ENCODE results near the gene SDK2.

The SDK2 gene

DNA sequence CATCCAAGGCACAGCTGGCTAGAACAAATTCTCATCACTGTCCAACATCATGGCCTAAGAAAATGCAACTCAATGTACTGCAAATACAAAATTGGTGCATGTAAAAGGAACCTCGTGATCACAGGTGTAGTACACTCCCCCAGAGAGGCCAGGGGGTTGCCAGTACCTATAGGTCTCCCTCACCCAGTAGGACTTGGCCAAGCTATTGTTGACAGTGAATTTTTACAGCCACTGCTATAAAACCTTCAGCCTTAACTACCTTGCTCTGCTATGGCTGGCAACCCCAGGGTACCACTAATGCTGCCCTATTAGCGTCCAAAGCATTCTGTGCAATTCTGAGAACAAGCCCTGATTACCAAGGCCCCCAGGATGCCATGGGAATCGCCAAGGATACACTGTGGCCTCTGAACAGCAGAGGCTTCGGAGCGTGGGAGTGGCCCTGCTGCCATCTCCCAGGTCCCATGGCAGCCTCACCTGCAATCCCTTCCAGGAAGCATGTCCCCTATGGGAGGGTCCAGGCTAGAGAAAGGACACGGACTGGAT lies 67.6 kb downstream of the SDK2 start:
- H3K9me3 ChIP-seq (replicated peaks; ENCODE audit: insufficient read depth, low read length) = no peaks in the 10 kb centered on the region
- no peak overlapping the region for H3K4me3 ChIP-seq (ENCODE audit: low read length)
- no peaks in the 10 kb centered on the region for H3K79me2 ChIP-seq (ENCODE audit: low read length)
- TF ChIP-seq EZH2 (optimal IDR thresholded peaks at IDR 0.05; ENCODE audit: low read depth, low read length) (no peak), CTCF (IDR thresholded peaks at IDR 0.05; ENCODE audit: low read length) (no peak), EZH2phosphoT487 (IDR thresholded peaks at IDR 0.05; ENCODE audit: low read length) (no peak)
- H3K27ac ChIP-seq (ENCODE audit: low read length) = no peak overlapping the region
- DNase-seq = no peak
- H3K9ac ChIP-seq (ENCODE audit: low read length) = no peak overlapping the region
- H3K4me1 ChIP-seq (ENCODE audit: low read length) = no peaks in the 10 kb centered on the region
- H3K36me3 ChIP-seq (replicated peaks; ENCODE audit: insufficient read depth, low read length) = no peaks in the 10 kb centered on the region
- peaks cover 80% of the 10 kb centered on the region for H3K27me3 ChIP-seq (replicated peaks; ENCODE audit: insufficient read depth, low read length)
- H4K20me1 ChIP-seq (ENCODE audit: insufficient read depth, low read length) = no peaks in the 10 kb centered on the region
- no peaks in the 10 kb centered on the region for H3K9me2 ChIP-seq (replicated peaks; ENCODE audit: insufficient read depth, low read length)
- no peaks in the 10 kb centered on the region for H3F3A ChIP-seq (ENCODE audit: insufficient read depth, low read length)
- no peak overlapping the region for H3K4me2 ChIP-seq (ENCODE audit: low read depth, low read length)
- no peak overlapping the region for H2AFZ ChIP-seq (ENCODE audit: low read length)

DNA sequence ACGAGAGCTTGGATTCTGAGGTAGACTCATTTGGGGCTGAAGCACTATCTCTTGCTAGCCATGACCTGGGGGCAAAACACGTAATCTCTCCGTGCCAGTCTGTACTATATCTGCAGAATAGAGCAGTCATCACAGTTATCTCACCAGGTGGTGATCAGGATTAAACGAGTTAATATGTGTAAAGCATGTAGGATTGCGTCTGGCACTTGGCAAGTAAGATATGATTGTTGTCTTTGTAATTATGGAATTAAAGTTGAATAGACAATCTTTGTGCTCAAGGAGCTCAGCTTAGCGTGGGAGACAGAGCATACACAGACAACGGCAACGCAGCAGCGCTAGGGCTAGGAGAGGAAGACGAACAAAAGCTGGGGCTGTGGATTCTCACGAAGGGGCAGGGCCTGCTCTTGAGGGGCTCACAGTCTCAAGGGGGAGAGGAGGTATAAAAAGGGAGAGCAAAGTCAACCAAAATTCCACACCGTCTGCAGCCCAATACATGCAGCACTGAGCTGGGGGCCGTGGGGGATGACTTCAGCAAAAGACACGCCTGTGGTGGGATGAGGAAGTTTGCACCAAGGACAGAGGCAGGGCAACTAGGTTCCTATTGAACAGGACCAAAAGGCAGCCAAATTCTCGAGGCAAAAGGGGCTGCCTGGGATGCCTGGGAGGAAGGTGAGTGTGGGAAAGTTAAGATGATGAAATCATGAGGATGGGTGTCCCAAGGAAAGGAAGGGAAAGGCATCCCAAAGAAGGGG lies 68.6 kb downstream of the SDK2 start:
- H3K4me2 ChIP-seq (ENCODE audit: low read depth, low read length) = no peak overlapping the region
- TF ChIP-seq EZH2 (optimal IDR thresholded peaks at IDR 0.05; ENCODE audit: low read depth, low read length) (no peak), CTCF (IDR thresholded peaks at IDR 0.05; ENCODE audit: low read length) (no peak), EZH2phosphoT487 (IDR thresholded peaks at IDR 0.05; ENCODE audit: low read length) (no peak)
- no peak overlapping the region for H3K27ac ChIP-seq (ENCODE audit: low read length)
- no peaks in the 10 kb centered on the region for H3K9me3 ChIP-seq (replicated peaks; ENCODE audit: insufficient read depth, low read length)
- H3K4me1 ChIP-seq (ENCODE audit: low read length) = no peaks in the 10 kb centered on the region
- no peak for DNase-seq
- H3K79me2 ChIP-seq (ENCODE audit: low read length) = no peaks in the 10 kb centered on the region
- H3K9ac ChIP-seq (ENCODE audit: low read length) = no peak overlapping the region
- no peak overlapping the region for H2AFZ ChIP-seq (ENCODE audit: low read length)
- no peaks in the 10 kb centered on the region for H3K9me2 ChIP-seq (replicated peaks; ENCODE audit: insufficient read depth, low read length)
- no peaks in the 10 kb centered on the region for H4K20me1 ChIP-seq (ENCODE audit: insufficient read depth, low read length)
- H3K27me3 ChIP-seq (replicated peaks; ENCODE audit: insufficient read depth, low read length) = peaks cover 83% of the 10 kb centered on the region
- H3F3A ChIP-seq (ENCODE audit: insufficient read depth, low read length) = no peaks in the 10 kb centered on the region
- H3K36me3 ChIP-seq (replicated peaks; ENCODE audit: insufficient read depth, low read length) = no peaks in the 10 kb centered on the region
- no peak overlapping the region for H3K4me3 ChIP-seq (ENCODE audit: low read length)

- Histone ChIP-seq H3K9ac (ENCODE audit: low read length) (no peak overlapping the region), H3K9me3 (replicated peaks; ENCODE audit: insufficient read depth, low read length) (no peaks in the 10 kb centered on the region), H3K27ac (ENCODE audit: low read length) (no peak overlapping the region), H3K27me3 (replicated peaks; ENCODE audit: insufficient read depth, low read length) (peaks cover 73% of the 10 kb centered on the region), H3K4me2 (ENCODE audit: low read depth, low read length) (no peak overlapping the region), H3F3A (ENCODE audit: insufficient read depth, low read length) (no peaks in the 10 kb centered on the region), H3K4me3 (ENCODE audit: low read length) (no peak overlapping the region), H3K4me1 (ENCODE audit: low read length) (no peaks in the 10 kb centered on the region), H4K20me1 (ENCODE audit: insufficient read depth, low read length) (no peaks in the 10 kb centered on the region), H2AFZ (ENCODE audit: low read length) (no peak overlapping the region), H3K9me2 (replicated peaks; ENCODE audit: insufficient read depth, low read length) (no peaks in the 10 kb centered on the region), H3K36me3 (replicated peaks; ENCODE audit: insufficient read depth, low read length) (no peaks in the 10 kb centered on the region), H3K79me2 (ENCODE audit: low read length) (no peaks in the 10 kb centered on the region)
- TF ChIP-seq CTCF (IDR thresholded peaks at IDR 0.05; ENCODE audit: low read length) (no peak), EZH2phosphoT487 (IDR thresholded peaks at IDR 0.05; ENCODE audit: low read length) (no peak), EZH2 (optimal IDR thresholded peaks at IDR 0.05; ENCODE audit: low read depth, low read length) (no peak)
- no peak for DNase-seq
Measured at GRCh38 chr17:73571511-73572130, 72.6 kb downstream of the SDK2 start.

Data from MM.1S (cell line).